ENCODE results near the gene TARDBP.
"Not testable (repeated sequence)": the region's sequence is repeated elsewhere in the genome, so short reads cannot be mapped to it uniquely, and the experiment has no call there.

Gene TARDBP

GRCh38 chr1:11039351-11040104, 27.1 kb downstream of the TARDBP start:
- DNase-seq (ENCODE audit: insufficient read length, low spot score) (no peak), FAIRE-seq (no peak)
- TF ChIP-seq POU2F2 (IDR thresholded peaks at IDR 0.05; ENCODE audit: low read depth, low read length) (no peak), PAX5 (IDR thresholded peaks at IDR 0.05; ENCODE audit: insufficient read depth, low read length, severe bottlenecking) (no peak), SPI1 (IDR thresholded peaks at IDR 0.05; ENCODE audit: low read depth, low read length) (no peak), POLR2A (IDR thresholded peaks at IDR 0.05; ENCODE audit: low read depth, low read length) (no peak)

DNA sequence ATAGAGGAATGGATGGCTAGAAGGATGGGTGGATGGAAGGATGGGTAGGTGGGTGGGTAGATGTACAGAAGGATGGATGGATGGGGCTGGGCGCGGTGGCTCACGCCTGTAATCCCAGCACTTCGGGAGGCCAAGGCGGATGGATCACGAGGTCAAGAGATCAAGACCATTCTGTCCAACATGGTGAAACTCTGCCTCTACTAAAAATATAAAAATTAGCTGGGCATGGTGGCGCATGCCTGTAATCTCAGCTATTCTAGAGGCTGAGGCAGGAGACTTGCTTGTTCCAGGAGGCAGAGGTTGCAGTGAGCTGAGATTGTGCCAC, 27.6 kb downstream of the TARDBP start:
- not testable (repeated sequence) for FAIRE-seq; DNase-seq (ENCODE audit: insufficient read length, low spot score)

DNA sequence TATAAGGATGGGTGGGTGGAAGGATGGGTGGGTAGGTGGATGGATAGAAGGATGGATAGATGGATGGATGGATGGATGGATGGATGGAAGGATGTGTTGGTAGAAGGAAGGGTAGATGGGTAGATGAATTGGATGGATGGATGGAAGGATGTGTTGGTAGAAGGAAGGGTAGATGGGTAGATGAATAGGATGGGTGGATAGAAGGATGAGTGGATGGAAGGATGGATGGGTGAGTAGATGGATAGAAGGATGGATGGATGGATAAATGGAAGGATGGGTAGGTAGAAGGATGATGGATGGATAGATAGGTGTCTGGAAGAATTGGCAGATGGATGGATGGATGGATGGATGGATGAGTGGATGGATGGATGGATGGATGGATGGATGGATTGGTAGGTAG, 28.6 kb downstream of the TARDBP start:
- DNase-seq (ENCODE audit: insufficient read length, low spot score) (no peak), FAIRE-seq (no peak)
- TF ChIP-seq POLR2AphosphoS5 (IDR thresholded peaks at IDR 0.05; ENCODE audit: low read depth, low read length) (no peak), TAF1 (IDR thresholded peaks at IDR 0.05; ENCODE audit: low read depth, low read length) (no peak), SPI1 (IDR thresholded peaks at IDR 0.05; ENCODE audit: low read depth, low read length) (no peak), PAX5 (IDR thresholded peaks at IDR 0.05; ENCODE audit: insufficient read depth, low read length, severe bottlenecking) (no peak), POLR2A (IDR thresholded peaks at IDR 0.05; ENCODE audit: low read depth, low read length) (no peak), POU2F2 (IDR thresholded peaks at IDR 0.05; ENCODE audit: low read depth, low read length) (no peak)

GRCh38 chr1:11042065-11042464, 29.6 kb downstream of the TARDBP start:
- DNase-seq (ENCODE audit: insufficient read length, low spot score): no peak
- no peak for TF ChIP-seq POLR2A (IDR thresholded peaks at IDR 0.05; ENCODE audit: low read depth, low read length)
- no peak for TF ChIP-seq POLR2AphosphoS5 (IDR thresholded peaks at IDR 0.05; ENCODE audit: low read depth, low read length)
- TF ChIP-seq SPI1 (IDR thresholded peaks at IDR 0.05; ENCODE audit: low read depth, low read length): no peak
- TF ChIP-seq PAX5 (IDR thresholded peaks at IDR 0.05; ENCODE audit: insufficient read depth, low read length, severe bottlenecking): no peak
- TF ChIP-seq POU2F2 (IDR thresholded peaks at IDR 0.05; ENCODE audit: low read depth, low read length): no peak
- TF ChIP-seq TAF1 (IDR thresholded peaks at IDR 0.05; ENCODE audit: low read depth, low read length): no peak
- no peak for FAIRE-seq

DNA sequence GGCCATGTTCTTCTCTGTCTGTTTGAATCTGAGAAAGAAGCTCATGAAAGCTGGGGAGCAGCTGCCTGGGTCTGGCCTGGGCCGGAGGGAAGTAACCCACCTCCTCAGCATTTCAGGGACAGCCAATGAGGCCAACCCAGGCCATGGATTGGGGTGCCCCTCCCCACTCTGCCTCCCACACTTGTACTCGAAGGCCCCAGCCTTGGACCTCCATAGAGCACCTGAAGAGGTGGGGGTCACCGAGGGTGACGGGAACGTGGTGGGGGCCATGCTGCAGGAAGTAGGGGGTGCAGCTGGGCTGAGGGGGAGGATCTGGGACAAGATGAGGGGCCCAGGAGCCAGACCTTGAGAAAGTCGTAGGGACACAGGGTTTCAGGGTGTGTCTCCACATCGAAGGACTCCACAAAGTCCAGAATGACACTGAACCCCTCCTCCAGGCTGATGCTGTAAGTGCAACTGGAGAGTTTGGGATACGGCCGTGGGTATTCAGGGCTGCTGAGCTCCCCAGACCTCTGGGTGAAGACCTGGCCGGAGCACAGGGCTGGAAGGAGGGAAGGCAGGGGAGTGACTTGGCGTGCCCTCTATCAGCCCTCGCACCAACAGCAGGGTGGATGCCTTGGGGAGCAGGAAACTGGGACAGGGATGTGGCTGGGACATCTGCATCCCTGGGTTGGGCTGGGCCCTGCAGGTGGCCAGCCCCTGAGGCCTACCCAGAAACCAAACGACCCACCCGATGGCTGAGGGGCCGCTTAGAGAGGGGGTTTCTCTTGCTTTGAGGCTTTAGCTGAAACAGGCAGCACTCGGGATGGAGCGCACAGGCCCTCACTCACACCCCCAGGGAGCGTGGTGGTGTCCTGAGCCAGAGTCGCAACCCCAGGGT, 30.8 kb downstream of the TARDBP start:
- FAIRE-seq: no peak
- DNase-seq (ENCODE audit: insufficient read length, low spot score): no peak
- TF ChIP-seq POLR2A (IDR thresholded peaks at IDR 0.05; ENCODE audit: low read depth, low read length): no peak
- no peak for TF ChIP-seq PAX5 (IDR thresholded peaks at IDR 0.05; ENCODE audit: insufficient read depth, low read length, severe bottlenecking)
- no peak for TF ChIP-seq TAF1 (IDR thresholded peaks at IDR 0.05; ENCODE audit: low read depth, low read length)

DNA sequence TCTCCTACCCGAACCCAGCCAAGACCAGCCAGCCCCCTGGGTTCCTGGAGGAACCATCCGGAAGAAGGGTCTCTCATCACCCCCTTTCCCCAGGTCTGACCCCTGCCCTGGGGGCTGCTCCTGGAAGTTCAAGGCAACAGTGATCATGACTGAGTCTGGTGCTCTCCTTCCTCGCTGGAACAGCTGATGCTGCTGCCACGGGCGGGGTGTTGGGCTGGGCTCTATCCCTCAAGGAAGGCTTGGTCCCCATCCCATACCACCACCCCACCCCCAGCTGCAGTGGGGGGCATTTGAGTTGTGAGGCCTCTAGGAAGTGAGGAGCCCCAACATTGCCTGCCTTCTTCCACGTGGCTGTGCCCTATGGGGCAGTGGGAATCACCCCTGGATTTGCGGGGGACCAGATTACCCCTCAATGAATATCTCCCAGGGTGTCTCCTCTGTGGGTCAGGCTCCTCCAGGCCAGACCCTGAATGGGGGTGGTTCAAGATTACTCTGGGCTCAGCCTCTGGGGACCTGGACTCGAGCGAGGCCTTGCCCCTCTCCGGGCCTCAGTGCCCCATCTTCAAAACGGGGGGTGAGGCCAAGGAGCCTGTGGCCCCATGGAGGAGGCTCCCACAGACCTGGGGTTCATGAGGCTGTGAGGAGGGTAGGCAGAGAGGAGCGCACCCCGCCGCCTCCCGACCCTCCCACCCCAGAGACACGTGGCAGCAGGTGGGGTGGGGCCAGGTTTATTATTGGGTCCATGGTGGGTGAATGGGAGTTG, 31.8 kb downstream of the TARDBP start:
- DNase-seq (ENCODE audit: insufficient read length, low spot score): no peak
- TF ChIP-seq PAX5 (IDR thresholded peaks at IDR 0.05; ENCODE audit: insufficient read depth, low read length, severe bottlenecking) (no peak), TAF1 (IDR thresholded peaks at IDR 0.05; ENCODE audit: low read depth, low read length) (no peak), POLR2AphosphoS5 (IDR thresholded peaks at IDR 0.05; ENCODE audit: low read depth, low read length) (no peak)
- no peak for FAIRE-seq

DNA sequence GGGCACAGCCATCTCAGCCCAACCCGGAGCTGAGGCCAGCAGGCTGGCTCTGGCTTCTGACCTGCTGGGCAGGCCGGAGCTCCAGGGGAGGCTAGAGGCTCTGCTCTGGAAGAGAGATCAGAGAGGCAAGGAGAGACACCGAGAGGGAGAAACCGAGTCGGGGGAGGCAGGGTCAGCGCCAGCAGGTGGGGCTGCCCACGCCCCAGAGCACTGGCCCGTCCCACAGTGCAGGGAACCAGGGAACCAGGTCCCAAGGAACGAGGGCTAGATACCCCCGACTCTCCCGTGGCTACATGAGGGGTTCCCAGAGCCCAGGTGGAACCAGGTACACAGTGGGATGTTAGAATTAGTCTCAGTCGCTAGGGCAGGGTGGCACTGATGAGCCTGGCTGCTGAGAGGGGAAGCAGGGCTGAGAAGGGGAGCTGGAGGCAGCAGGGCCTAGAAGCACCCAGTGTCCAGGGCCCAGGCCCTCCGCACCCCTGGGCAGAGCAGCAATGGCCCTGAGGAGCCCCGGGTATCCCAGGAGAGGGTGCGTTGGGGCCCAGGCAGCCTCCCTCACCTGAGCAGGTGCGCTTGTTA, 32.5 kb downstream of the TARDBP start:
- DNase-seq (ENCODE audit: insufficient read length, low spot score) (no peak), FAIRE-seq (no peak)
- TF ChIP-seq TAF1 (IDR thresholded peaks at IDR 0.05; ENCODE audit: low read depth, low read length) (no peak), POLR2AphosphoS5 (IDR thresholded peaks at IDR 0.05; ENCODE audit: low read depth, low read length) (no peak), SPI1 (IDR thresholded peaks at IDR 0.05; ENCODE audit: low read depth, low read length) (no peak), POU2F2 (IDR thresholded peaks at IDR 0.05; ENCODE audit: low read depth, low read length) (no peak), PAX5 (IDR thresholded peaks at IDR 0.05; ENCODE audit: insufficient read depth, low read length, severe bottlenecking) (no peak), POLR2A (IDR thresholded peaks at IDR 0.05; ENCODE audit: low read depth, low read length) (no peak)

DNA sequence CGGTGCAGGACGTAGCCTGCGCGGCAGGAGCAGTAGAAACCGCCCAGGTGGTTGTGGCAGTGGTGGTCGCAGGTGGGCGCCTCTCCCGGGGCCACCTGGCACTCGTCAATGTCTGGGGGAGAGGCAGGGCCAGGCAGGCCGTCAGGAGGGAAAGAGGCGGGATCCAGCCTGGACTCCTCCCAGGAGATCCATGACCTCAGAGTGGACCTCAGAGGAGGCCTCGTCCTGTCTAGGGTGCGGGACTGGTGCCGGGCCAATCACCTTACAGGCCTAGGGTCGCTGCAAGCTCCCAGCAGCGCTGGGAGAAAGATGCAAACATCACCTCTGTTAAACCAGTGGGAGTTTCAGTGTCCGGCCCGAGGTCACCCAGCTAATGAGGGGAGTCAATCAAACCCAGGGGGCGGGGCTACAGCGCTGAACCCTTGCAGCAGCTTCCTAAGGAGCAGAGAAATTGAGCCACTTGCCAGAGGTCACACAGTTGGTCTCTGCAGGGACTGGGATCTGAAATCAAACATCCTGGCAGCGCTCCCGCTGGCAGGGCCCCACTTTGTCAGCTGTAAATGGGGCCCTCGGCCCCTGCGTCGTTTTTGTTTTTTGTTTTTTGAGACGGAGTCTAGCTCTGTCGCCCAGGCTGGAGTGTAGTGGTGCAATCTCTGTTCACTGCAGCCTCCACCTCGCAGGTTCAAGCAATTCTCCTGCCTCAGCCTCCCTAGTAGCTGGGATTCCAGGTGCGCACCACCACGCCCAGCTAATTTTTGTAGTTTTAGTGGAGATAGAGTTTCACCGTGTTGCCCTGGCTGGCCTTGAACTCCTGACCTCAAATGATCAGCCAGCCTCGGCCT, 33.2 kb downstream of the TARDBP start:
- TF ChIP-seq TAF1 (IDR thresholded peaks at IDR 0.05; ENCODE audit: low read depth, low read length) (no peak), POLR2AphosphoS5 (IDR thresholded peaks at IDR 0.05; ENCODE audit: low read depth, low read length) (no peak), POU2F2 (IDR thresholded peaks at IDR 0.05; ENCODE audit: low read depth, low read length) (no peak), PAX5 (IDR thresholded peaks at IDR 0.05; ENCODE audit: insufficient read depth, low read length, severe bottlenecking) (no peak), SPI1 (IDR thresholded peaks at IDR 0.05; ENCODE audit: low read depth, low read length) (no peak), POLR2A (IDR thresholded peaks at IDR 0.05; ENCODE audit: low read depth, low read length) (no peak)
- no peak for FAIRE-seq
- no peak for DNase-seq (ENCODE audit: insufficient read length, low spot score)

DNA sequence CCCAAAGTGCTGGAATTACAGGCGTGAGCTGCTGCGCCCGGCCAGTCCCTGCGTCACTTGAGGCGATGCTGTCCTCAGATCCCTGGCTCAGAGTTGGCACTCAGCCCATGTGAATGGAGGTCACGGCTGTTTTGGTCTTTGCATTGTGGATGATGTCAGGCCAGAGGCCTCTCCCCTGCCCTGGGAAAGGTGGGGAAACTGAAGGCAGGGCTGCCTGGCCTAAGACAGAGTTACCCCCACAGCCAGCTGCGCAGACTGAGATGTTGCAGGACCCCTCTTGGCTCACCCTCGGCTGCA, 33.8 kb downstream of the TARDBP start:
- no peak for DNase-seq (ENCODE audit: insufficient read length, low spot score)
- no peak for FAIRE-seq
- TF ChIP-seq POLR2A (IDR thresholded peaks at IDR 0.05; ENCODE audit: low read depth, low read length) (no peak), SPI1 (IDR thresholded peaks at IDR 0.05; ENCODE audit: low read depth, low read length) (no peak)
